OCI-LY7 (cell line): Measurements from ENCODE around the gene FBXL16. TPM values are rescaled to one million over a fixed set of nuclear protein-coding genes. Genes with fewer than 3 reads are reported as not detected.

Source experiments
- BruUV-seq: library from RNA; stranded (reverse); fragments of 400-500 nt; replicated peaks from 2 replicates; lab custom pipeline; 2021; lab: Mats Ljungman, UMichigan
- CTCF ChIA-PET: fragments of 300-600 bp; sonication (Branson Sonifier 250); formaldehyde crosslinking; loops from one replicate; lab custom pipeline; 2022; ENCODE audit warnings: antibody characterized with exemption; ENCODE audit not compliant: unreplicated experiment; lab: Charles Lee
- POLR2A ChIA-PET: fragments of 300-600 bp; sonication (Branson Sonifier 250); formaldehyde crosslinking; loops from one replicate; lab custom pipeline; 2022; ENCODE audit warnings: antibody characterized with exemption; lab: Charles Lee
- DNase-seq: peaks from one replicate; pipeline ENCODE4 v3.0.0-alpha.2; 2015; ENCODE audit warnings: low spot score
- H2AFZ ChIP-seq: fragments of 200-600 bp; sonication (generic), shearing (Covaris generic); 2 replicates; pipeline ENCODE4 v1.6.1; 2014; ENCODE audit warnings: mild to moderate bottlenecking, antibody characterized with exemption, low read length, moderate library complexity
- H3K27ac ChIP-seq: fragments of 200-600 bp; sonication (generic); 2 replicates; pipeline ENCODE4 v1.5.1; 2014; ENCODE audit warnings: mixed run types, low read depth, mild to moderate bottlenecking, moderate library complexity, low read length, inconsistent platforms; ENCODE audit not compliant: poor library complexity, severe bottlenecking
- H3K36me3 ChIP-seq: fragments of 200-600 bp; sonication (generic); 2 replicates; pipeline ENCODE4 v1.6.1; 2014; ENCODE audit warnings: mild to moderate bottlenecking, antibody characterized with exemption, low read length, moderate library complexity, mixed read lengths; ENCODE audit not compliant: insufficient read depth
- H3K4me1 ChIP-seq: fragments of 200-600 bp; sonication (generic); 2 replicates; pipeline ENCODE4 v1.5.1; 2014; ENCODE audit warnings: mild to moderate bottlenecking, low read length; ENCODE audit not compliant: insufficient read depth, poor library complexity, severe bottlenecking
- H3K4me2 ChIP-seq: fragments of 200-600 bp; sonication (generic); 2 replicates; pipeline ENCODE4 v1.6.1; 2014; ENCODE audit warnings: mild to moderate bottlenecking, low read length
- H3K4me3 ChIP-seq: fragments of 200-600 bp; sonication (generic); 2 replicates; pipeline ENCODE4 v1.5.1; 2014; ENCODE audit warnings: mild to moderate bottlenecking, low read depth, low read length; ENCODE audit not compliant: poor library complexity, severe bottlenecking
- H3K79me2 ChIP-seq: fragments of 200-600 bp; sonication (generic); 2 replicates; pipeline ENCODE4 v1.6.1; 2016; ENCODE audit warnings: low read depth, mild to moderate bottlenecking, low read length, moderate library complexity, mixed read lengths; ENCODE audit not compliant: insufficient read depth
- H3K9me2 ChIP-seq: fragments of 200-600 bp; sonication (generic); 2 replicates; pipeline ENCODE4 v1.6.1; 2016; ENCODE audit warnings: mild to moderate bottlenecking, low read length, mixed read lengths; ENCODE audit not compliant: insufficient read depth
- H3K9me3 ChIP-seq: fragments of 200-600 bp; sonication (generic); 2 replicates; pipeline ENCODE4 v1.6.1; 2014; ENCODE audit warnings: mild to moderate bottlenecking, mixed run types, low read length, mixed read lengths
- H4K20me1 ChIP-seq: fragments of 200-600 bp; sonication (generic); 2 replicates; pipeline ENCODE4 v1.6.1; 2014; ENCODE audit warnings: mild to moderate bottlenecking, antibody characterized with exemption, low read length, moderate library complexity, mixed read lengths; ENCODE audit not compliant: insufficient read depth
- EZH2phosphoT487 ChIP-seq: fragments of 200-600 bp; sonication (generic); IDR thresholded peaks from 2 replicates; pipeline ENCODE4 v1.6.1; 2018; ENCODE audit warnings: low read depth, borderline replicate concordance, mild to moderate bottlenecking, mixed run types, antibody characterized with exemption, low read length, moderate library complexity, mixed read lengths
- intact Hi-C: fragments of 100-400 bp; cut with micrococcal nuclease; formaldehyde crosslinking; loops from one replicate; pipeline ENCODE4 v1.10.0; 2022; ENCODE audit not compliant: unreplicated experiment
- total RNA-seq, 2 experiments: library from RNA; depleted of rRNA in 1 of 2; stranded (reverse); fragments of >200 nt in 1 of 2; shearing (Covaris generic) in 1 of 2; gene quantifications; 2 replicates each; pipeline ENCODE4 v1.2.3, GENCODE V29; 2014 to 2022
- TF ChIP-seq, protein P1 (sequence below): fragments of 200-600 bp; sonication (generic); conservative IDR thresholded peaks from 2 replicates; pipeline ENCODE4 v1.5.1; 2014; ENCODE audit warnings: mild to moderate bottlenecking, antibody characterized with exemption, low read length, moderate library complexity, mixed read lengths

Gene FBXL16
- total RNA-seq, 2 experiments from 2014 or later, result 0.16 to 0.42 TPM

- no peaks in the 10 kb centered on the region for H3K79me2 ChIP-seq
- ChIA-PET POLR2A (no interaction called here), CTCF (no interaction called here)
- no peak for TF ChIP-seq EZH2phosphoT487
- TF ChIP-seq, protein P1, sequence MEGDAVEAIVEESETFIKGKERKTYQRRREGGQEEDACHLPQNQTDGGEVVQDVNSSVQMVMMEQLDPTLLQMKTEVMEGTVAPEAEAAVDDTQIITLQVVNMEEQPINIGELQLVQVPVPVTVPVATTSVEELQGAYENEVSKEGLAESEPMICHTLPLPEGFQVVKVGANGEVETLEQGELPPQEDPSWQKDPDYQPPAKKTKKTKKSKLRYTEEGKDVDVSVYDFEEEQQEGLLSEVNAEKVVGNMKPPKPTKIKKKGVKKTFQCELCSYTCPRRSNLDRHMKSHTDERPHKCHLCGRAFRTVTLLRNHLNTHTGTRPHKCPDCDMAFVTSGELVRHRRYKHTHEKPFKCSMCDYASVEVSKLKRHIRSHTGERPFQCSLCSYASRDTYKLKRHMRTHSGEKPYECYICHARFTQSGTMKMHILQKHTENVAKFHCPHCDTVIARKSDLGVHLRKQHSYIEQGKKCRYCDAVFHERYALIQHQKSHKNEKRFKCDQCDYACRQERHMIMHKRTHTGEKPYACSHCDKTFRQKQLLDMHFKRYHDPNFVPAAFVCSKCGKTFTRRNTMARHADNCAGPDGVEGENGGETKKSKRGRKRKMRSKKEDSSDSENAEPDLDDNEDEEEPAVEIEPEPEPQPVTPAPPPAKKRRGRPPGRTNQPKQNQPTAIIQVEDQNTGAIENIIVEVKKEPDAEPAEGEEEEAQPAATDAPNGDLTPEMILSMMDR, result no peak
- intact Hi-C loops, result no loop called here
- no peak overlapping the region for H3K27ac ChIP-seq
- H3K9me3 ChIP-seq, result no peaks in the 10 kb centered on the region
- no peaks in the 10 kb centered on the region for H3K36me3 ChIP-seq
- H3K4me2 ChIP-seq, result no peak overlapping the region
- no peaks in the 10 kb centered on the region for H3K9me2 ChIP-seq
- no peaks in the 10 kb centered on the region for H4K20me1 ChIP-seq
- BruUV-seq, result no TSS peak
- H2AFZ ChIP-seq, result no peak overlapping the region
- H3K4me3 ChIP-seq, result no peak overlapping the region
- no peaks in the 10 kb centered on the region for H3K4me1 ChIP-seq
- no peak for DNase-seq
Observed at GRCh38 chr16:702341-702740, 3.3 kb downstream of the FBXL16 start.

- no peak overlapping the region for H3K27ac ChIP-seq
- ChIA-PET POLR2A (no interaction called here), CTCF (no interaction called here)
- no TSS peak for BruUV-seq
- H2AFZ ChIP-seq, result no peak overlapping the region
- TF ChIP-seq, protein P1, result no peak
- TF ChIP-seq EZH2phosphoT487, result no peak
- H3K4me2 ChIP-seq, result no peak overlapping the region
- no peak for DNase-seq
- no peaks in the 10 kb centered on the region for H3K4me1 ChIP-seq
- no peaks in the 10 kb centered on the region for H3K36me3 ChIP-seq
- no peak overlapping the region for H3K4me3 ChIP-seq
- H3K9me2 ChIP-seq, result no peaks in the 10 kb centered on the region
- no peaks in the 10 kb centered on the region for H3K9me3 ChIP-seq
- H4K20me1 ChIP-seq, result no peaks in the 10 kb centered on the region
- no peaks in the 10 kb centered on the region for H3K79me2 ChIP-seq
- intact Hi-C loops, result no loop called here
Observed at GRCh38 chr16:700684-701584, 4.7 kb downstream of the FBXL16 start.
